SH-SY5Y (cell line): ENCODE data around the gene POLG2.

Experiments used
- GATA2 ChIP-seq: IDR thresholded peaks from 2 replicates; pipeline ENCODE4 v1.6.1; 2011; ENCODE audit warnings: mild to moderate bottlenecking, low read depth, low read length
- GATA3 ChIP-seq: IDR thresholded peaks from 2 replicates; pipeline ENCODE4 v1.6.1; 2011; ENCODE audit warnings: low read depth, mild to moderate bottlenecking, low read length, moderate library complexity

Gene POLG2

DNA sequence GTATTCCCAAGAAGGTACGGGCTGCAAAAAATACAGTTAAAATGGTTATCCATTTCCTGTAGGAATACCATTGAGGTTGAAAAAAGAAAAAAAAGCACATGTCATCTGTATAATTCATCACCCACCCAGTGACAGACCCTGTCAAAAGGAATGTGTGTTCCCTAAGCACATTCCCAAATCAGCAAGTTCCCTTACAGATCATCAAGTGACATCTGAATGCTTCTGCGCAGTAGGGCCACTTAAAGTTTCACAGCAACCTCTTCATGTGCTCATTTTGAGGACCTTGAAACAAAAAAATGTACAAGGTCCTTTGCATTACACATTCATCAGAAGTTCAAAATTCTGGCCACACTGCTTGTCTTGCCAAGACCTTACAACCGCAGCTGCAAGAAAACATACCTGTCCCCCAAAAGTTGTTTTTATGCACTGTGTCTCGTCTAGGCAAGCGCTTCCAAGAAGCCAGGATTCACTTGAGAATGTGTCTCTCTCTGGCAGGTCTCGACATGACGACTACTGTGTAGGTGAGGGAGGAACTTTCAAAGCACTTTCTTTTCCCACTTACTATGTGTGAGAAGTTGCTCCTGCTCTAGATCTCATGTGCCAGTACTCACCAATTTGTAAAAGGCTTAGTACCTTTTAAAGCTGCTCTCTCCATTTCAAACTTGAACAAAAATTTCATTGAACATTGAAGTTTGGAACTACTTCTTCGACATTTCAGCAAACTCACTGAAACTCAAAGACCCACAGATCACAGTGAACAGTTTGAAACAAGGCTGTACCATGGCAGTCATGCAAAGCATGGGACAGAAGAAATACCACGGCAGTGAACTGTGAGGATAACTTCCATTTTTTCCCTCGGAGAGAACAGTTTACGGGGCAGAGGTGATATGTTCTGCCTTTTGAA lies 4.3 kb upstream of the POLG2 start:
- TF ChIP-seq GATA3 (no peak), GATA2 (no peak)

DNA sequence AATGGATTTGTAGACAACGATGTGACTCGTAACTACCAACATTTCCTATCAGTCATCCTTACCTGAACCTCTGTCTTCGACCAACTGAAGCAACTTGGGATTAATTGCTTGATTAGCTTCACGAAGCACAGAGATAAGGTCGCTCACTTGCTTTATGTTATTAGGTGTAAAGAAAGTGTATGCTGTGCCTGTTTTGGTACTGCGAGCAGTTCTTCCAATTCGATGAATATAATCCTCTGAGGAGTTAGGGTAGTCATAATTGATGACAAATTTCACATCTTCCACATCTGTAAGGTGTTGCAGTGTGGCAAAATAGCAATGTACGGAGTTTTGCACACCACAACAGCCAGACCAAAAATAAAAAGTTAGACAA lies 3.6 kb upstream of the POLG2 start:
- no peak for TF ChIP-seq GATA3
- no peak for TF ChIP-seq GATA2

DNA sequence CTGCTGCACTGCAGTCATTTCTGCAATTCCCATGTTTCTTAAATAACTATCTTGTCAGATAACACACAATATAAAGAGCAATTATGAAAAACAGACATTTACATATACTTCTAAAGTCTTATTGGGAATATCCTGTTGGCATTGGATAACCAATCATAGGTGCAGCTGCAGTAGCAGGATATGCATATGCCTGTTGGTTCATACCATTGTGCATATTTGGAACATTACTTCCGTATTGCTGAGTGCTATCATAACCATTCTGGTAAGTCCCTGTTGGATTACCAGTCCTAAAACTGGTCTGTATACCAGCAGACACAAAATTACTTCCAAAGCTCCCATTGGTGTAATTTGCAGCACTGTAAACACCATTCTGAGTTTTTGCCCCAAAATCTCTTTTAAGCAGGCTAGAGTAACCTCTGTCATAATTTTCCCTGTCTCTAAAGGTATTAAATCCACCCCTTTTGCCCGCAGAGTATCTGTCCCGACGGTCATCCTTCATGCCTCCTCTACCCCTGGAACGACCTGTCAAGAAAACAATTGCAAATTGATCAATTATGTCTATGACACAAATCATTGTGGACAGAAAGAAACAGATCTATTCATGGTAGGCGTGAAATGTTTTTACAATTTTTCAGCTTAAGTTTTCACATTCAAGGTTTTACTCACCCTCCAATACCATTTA lies 3.1 kb upstream of the POLG2 start:
- TF ChIP-seq GATA2 (no peak), GATA3 (no peak)

DNA sequence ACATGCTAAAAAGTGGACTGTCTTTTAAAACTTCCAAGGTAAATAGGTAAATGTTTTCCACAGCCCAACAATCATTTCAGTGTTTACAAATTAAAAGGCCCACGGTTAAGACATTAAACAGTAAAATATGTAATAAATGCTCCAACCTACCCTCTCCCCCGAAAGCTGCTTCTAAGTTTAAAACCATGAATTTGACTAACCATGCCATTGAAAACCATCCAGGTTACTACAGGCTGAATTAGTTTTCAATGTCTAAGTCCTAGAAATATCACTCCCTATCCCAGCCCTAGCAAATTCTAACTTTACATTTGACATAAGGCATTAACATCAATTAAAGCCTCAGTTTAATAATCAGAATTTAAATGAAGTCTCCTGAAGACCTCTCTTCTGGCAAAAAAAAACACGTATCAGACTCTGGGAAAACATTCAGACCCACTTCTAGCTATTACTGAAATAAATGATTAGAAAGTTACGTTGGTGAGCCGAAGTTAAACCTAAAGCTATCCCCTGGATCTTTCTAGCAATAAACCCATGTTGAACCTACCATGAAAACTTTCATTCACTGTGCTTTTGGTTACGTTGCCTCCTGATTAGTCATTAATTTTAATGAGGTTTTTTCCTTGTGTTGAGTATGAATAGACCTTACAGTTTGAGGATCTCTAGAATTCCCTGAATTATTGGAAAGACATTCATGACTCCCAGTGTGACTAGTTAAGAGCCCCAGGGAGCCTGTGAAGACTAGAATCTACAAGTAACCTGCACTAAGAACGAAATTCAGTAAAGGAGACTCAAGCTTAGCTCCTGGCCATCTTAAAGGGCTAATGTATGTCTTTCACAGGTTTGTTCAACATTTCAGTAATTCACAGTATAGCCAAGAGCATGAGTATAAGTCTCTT lies 1.7 kb upstream of the POLG2 start:
- TF ChIP-seq GATA3 (no peak), GATA2 (no peak)

DNA sequence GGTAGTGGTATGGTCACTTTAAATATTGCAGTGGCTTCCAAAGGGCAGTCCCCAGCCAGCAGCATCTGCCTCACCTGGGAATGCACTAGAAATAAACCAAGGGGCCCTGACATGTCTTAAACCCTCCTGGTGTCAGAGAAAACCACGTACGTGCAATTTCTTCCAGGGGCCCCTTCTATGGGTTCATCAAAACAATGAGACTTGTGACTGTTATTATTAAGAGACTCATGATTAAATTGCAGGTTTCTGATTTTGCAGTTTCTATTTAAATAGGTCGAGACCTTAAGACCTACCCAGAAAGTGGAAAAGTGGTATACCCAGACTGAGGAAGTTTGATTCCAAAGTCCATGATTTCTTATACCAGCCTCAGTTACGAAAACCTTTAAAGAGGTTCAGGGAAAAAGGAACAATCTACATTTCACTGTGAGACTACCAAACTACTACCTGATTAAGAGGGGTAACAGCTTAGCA lies 746 bp upstream of the POLG2 start:
- TF ChIP-seq GATA2 (no peak), GATA3 (no peak)

DNA sequence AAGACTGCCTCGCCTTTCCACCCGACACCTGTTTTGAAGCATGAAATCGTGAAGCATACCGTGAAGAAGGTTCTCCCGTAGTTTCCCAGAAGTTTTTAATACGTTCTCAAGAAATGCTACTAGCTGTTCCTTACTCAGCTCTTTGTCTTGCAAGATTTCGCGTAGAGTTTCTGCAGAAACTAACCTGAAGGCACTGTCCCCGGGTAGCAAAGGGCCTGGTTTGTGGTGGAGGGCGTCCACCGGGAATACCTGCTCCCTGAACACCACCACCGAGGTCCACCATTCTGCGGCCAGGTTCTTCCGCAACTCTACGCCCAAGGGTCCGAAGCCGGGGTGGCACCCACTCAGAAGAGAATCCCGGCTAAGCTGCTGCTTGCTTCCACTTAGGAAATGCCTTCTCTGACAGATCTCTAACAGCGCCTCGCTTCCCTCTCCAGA lies 487 bp downstream of the POLG2 start:
- TF ChIP-seq GATA2: no peak
- TF ChIP-seq GATA3: no peak

DNA sequence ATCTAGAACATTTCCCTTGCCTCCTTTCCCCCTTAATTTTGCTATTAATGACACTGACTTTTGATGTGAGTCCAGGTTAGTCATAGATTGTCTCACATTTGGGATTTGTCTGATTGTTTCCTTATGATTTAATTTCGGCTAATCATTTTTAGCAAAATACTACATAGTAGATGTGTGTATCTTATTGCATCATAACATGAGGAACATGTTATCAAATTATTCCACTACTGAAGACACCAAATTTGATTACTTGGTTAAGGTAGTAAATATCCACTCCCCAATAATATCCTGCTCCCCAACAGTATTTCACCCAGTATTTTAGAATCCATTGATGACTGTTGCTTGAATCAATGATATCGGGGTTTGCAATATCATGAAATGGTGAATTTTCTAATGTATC lies 2.7 kb downstream of the POLG2 start:
- TF ChIP-seq GATA2 (no peak), GATA3 (no peak)

DNA sequence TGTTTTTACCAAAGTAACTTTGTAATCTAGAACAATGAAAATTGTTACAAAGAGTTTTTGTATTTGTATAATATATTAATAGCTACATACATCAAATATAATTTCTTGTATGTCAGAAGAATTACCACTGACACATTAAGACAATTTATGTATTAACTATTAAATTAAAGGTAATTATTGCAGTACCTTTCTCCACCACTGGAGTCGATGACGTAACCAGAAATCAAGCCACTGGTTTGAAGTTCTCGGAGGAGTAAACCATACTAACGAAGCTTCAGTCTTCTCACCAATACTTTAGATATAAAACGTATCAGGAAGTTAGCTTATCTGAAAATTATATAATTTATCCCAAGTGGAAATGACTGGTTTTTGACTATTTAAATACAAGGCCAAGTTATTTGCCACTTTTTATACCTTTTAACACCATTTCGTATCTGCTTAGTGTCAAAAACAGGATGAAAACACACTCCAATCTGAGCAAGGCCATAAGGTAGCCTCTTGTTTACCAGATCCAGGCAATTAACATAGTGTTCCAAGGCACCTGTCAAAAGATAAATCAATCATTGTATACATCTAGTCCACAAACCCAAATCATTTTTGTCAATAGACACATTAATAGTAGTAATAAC lies 4.3 kb downstream of the POLG2 start:
- no peak for TF ChIP-seq GATA3
- no peak for TF ChIP-seq GATA2

DNA sequence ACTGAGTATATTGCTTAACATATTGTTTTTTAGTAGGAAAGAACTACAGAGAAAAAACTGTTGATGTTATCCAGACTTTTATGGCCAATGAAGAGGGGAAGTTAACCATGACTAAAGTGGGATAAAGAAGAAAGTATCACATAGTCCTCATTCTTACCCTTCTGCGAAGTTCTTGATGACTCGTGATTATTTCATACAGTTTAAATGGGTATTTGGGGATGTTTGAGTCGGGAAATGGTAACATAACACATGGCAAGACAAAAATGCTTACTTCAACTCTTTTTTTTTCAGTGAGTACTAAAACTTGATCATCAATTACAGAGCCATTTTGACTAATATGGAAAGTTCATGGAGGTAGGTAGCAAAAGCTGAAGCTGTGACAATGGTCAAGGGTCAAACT lies 4.9 kb downstream of the POLG2 start:
- TF ChIP-seq GATA2 (no peak), GATA3 (no peak)

DNA sequence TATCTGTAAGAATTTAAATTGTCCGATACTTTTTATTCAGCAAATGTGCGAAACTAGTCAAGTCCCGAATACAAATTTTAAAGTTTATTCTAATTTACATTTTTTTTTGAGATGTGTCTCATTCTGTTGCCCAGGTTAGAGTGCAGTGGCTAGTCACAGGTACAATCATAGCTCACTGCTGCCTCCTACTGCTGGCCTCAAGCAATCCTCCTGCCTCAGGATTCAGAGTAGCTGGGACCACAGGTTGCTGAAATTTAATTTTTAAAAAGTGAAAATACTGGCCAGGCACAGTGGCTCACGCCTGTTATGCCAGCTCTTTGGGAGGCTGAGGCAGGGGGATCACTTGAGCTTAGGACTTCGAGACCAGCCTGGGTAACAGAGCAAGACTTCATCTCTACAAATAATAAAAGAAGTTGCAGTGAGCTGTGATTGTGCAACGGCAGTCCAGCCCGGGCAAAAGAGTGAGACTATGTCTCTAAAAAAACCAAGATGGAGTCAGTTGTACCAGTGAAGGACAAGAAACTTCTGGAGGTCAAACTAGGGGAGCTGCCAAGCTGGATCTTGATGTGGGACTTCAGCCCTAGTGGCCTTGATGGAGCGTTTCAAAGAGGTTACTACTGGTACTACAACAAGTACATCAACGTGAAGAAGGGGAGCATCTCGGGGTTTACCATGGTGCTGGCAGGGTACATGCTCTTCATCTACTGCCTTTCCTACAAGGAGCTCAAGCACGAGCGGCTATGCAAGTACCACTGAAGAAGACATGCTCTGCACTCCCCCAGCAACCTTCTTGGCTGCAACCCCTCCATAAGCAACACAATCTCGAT lies 5.6 kb downstream of the POLG2 start:
- TF ChIP-seq GATA2: no peak
- no peak for TF ChIP-seq GATA3

DNA sequence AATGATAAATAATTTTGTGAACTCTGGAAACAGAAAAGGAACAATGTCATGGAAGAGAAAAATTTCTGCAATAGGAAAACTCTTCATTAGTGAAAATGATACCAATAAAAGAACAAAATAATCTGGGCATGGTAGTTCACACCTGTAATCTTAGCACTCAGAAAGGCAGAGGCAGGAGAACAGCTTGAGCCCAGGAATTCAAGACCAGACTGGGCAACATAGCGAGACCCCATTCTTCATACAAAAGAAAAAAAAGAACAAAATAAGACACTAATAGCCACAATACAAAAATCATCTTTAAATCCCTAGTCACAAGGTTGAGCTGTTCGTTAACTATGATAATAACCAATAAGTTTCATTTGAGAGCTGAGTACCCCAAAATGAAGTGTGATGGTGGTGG lies 8.6 kb downstream of the POLG2 start:
- TF ChIP-seq GATA3 (no peak), GATA2 (no peak)

DNA sequence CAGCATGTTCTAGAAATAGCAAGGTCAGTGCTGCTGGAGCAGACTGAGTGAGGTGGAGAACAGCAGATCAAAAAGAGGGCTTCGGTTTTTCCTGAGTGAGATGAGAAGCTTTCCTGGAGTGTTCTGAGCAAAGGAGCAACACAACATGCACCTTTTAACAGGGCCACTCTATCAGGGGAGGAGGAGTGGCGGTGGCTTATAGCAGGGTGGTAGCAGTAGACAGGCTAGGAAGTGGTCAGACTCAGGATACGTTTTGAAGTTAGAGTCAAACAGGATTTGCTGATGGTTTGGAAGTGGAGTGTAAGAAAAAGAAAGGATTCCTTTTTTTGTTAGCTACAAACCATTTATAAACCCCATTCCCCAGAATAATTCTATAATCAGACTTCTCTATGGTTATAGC lies 12.5 kb downstream of the POLG2 start:
- TF ChIP-seq GATA2 (no peak), GATA3 (no peak)

DNA sequence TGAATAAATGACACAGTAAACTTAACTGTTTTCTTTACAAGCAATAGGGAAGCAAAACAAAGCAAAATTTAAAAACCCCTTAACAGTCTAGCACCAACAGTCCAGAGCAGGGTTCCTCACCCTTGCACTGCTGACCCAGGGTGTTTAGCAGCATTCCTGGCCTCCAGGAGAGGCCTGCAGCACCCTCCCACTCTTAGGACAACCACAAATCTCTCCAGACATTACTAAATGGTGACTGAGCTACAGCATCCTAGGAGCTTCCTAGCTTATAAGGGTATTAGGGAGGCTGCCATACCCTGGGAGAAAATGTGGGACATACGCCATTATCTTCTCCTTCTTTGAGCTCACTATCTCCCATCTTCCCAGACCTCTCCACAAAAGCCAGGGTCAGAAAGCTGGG lies 15.9 kb downstream of the POLG2 start:
- TF ChIP-seq GATA2 (no peak), GATA3 (no peak)

DNA sequence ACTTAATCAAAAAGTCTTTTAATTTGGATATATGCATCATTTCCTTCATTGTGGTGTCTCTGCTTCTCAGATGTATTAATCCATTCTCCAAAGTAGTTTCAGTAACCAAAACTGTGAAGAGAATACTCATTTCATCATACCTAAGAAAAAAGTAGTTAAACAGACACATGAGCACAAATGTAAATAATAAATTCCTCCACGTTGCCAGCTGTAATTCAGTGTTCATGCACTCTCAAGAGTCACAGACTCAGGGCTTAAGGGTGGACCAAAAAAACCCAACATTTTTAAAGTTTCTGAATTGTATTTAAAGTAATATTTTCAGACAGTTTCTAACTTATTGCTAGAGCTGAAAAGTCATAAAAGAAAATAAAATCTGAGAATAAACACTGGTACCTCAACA lies 19.0 kb downstream of the POLG2 start:
- TF ChIP-seq GATA2 (no peak), GATA3 (no peak)
